Measurements from ENCODE around the gene DIP2C.

Gene DIP2C

DNA sequence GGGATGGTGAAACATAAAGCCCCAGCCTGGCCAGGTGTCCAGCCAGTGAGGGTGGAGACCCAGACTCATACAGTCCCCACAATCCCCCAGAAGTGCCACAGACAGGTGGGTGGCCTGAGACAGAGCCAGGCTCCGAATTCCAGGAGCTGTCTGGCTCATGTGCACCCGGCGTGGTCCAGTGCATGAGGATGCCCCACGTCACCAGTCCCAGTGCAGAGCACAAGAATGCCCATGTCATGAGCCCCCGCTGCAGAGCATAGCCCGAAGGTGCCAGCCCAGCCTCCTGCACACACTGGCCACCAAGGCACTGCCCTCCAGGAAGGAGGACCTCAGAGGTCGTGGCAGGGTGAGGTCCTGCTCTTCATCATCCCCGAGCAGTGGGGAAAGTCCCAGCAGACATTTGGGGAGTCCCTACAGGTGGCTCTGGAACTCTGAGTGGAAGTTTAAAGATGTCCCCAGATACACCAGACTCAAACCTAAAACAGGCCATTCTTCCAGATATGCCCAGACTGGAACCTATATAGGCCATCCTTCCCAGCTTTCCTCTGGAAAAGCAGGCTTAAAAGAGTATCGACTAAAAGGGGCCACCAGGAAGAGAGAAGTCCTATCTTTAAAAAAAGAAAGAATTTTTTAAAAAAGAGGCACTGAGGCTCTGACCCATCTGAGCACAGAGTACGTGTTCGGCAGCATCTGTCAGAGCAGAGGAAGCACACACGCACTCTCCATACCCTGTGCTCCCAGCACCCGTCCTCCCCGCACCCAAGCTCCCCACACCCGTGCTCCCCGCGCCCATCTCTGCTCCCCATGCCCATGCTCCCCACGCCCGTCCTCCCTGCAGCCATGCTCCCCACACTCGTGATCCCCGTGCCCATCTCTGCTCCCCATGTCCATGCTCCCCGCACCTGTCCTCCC lies 11.5 kb downstream of the DIP2C start:
- DNase-seq (ENCODE audit: low read depth in 2 of 2) = no peak

DNA sequence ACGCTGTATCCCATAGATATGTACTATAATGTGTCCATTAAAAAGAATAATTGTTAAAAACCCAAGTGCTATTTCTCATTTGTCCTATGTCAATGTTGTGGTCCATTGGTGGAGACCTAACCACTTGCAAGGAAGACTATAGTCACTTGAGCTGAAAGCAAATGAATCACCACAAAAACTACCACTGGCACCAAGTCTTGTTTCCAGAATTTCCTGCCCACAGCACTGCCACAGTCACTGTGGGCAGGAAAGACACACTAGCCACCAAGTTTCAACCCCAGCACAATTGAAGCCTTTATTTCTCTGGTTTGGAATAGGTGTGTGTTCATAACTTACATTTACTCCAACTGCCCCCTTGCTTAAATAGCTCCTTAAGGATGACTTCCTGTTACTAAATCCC lies 12.4 kb downstream of the DIP2C start:
- DNase-seq (ENCODE audit: low read depth in 2 of 2) = no peak

DNA sequence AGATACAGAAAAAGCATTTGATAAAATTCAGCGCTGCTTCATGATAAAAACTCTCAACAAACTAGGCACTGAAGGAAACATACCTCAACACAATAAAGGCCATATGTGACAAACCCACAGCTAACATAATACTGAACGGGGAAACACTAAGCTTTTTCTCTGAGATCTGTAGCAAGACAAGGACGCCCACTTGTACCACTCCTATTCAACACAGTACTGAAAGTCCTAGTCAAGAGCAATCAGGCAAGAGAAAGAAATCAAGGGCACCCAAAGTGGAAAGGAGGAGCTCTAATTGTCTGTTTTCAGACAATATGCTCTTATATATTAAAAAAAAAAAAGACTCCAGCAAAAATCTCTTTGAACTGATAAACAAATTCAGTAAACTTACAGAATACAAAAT lies 13.3 kb downstream of the DIP2C start:
- DNase-seq (ENCODE audit: low read depth in 2 of 2) = no peak

DNA sequence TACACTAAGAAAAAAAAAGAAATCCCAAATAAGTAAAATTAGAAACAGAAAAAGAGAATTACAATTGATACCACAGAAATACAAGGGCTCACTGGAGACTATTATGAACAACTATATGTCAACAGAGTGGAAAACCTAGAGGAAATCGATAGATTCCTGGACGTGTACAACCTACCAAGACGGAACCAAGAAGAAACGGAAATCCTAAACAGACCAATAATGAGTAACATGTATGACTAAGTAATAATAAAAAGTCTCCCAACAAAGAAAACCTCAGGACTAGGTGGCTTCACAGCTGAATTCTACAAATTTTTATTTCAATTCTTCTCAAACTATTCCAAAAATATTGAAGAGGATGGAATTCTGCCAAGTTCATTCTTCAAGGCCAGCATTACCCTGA lies 13.9 kb downstream of the DIP2C start:
- DNase-seq (ENCODE audit: low read depth in 2 of 2) = no peak

DNA sequence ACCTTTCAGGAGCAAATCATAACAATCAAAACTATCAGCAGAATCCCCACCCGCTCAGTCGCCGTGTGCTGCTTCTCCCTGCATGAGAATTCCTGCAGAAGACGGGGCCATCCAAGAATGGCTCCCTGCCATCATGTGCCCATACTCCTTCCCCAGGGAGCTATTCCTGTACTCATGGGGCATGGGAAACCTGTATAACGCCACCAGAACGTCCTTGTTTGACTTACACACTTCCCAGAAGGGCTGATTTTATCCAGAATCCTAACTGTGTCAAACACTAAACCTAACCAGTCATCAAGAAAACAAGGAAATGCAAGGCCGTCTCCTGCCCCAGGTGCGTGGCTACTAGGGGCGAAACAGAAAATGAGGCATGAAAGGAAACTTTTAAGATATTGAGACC lies 16.0 kb downstream of the DIP2C start:
- DNase-seq (ENCODE audit: low read depth in 2 of 2) = no peak

DNA sequence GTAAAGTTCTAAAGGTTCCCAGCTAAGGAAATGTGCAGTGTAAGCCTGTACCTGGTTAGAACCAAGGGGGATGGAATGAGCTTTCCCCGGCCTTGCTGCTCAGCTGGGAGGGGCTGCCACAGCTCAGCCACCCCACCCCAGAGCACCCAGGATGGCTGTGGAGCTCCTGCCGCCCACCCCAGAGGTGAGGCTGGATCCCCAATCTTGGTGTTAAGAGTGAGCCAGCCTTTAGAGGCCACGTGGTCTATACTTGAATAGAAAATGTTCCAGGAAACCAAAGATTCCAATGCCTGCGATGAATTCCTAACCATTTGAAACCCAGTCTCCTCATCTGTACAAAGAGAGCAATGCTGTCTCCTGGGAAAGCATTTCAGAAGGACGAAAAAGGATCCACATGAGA lies 16.5 kb downstream of the DIP2C start:
- no peak for DNase-seq (ENCODE audit: low read depth in 2 of 2)

DNA sequence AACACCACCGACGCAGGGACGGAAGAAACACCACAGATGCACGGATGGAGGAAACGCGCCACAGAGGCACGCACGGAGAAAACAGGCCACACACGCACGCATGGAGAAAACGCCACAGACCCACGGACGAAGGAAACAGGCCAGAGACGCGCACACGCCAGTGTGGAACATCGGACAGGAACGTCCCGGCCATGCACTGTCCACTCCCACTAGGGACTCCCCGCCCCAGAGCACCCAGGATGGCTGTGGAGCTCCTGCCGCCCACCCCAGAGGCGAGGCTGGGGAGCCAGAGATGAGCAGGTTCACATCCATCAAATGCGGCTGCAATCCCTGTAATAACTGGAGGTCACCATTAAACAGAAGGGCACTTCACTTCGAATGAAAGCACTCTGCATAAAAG lies 17.3 kb downstream of the DIP2C start:
- no peak for DNase-seq (ENCODE audit: low read depth in 2 of 2)

DNA sequence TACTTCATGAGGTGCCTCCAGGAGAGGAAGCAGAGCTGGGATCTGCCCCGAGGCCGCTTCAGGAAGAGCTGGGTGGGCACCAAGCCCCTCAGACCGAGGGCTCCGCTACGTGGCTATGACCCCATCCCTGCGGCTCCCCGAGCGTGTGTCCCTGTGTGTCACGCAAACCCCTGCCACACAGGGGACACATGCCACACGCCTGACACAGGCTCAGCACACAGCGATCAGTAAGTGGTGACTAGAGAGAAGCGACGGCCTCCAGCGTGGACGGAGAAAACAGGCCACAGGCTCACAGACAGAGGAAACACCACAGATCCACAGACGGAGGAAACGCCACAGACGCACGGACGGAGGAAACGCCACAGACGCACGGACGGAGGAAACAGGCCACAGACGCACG lies 18.5 kb downstream of the DIP2C start:
- DNase-seq (ENCODE audit: low read depth in 2 of 2) = no peak

DNA sequence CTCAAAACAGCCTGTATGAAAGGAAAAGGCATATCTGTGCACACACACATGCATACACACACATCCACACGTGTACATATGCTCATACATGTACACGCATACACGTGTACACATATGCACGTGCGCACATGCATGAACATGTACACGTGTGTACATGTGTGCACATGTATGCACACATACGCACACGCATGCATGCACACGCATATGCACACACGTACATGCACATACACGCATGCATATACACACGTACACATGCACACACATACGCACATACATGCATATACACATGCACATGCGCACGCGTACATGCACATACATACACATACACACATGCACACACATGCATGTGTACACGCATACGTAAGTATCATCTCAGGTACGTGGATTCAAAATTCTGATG lies 19.4 kb downstream of the DIP2C start:
- no peak for DNase-seq (ENCODE audit: low read depth in 2 of 2)

DNA sequence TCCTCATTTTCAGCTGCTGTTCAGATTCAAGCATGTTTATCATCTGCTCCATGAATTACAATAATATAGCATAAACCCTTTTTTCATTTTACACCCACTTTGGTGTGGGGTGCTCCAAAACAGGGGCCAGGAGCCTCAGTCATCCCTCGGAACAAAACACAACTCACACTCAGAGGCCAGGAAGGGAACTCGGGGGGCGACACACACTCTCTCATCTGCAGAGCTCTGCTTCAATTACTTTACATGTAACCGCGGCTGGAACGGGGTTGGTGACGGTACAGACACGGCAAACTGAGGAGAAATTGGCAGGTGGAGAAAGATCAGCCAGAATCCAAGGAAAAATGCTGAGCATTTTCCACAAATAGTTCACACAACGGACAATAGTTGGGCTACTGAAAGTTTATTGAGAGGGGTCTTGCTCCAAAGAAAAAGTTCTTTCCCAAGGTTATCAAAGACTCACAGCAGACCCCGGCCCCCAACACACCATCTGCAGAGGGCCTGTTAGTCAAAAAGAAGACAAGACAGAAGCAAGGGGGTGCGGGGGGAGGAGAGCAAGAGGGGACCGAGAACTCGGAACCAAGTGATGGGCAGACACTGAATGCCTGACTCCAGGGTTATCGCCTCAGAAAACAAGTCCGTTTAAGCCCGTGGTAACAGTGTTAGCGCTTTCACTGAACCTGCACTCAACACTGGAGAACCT lies 20.5 kb downstream of the DIP2C start:
- no peak for DNase-seq (ENCODE audit: low read depth in 2 of 2)

DNA sequence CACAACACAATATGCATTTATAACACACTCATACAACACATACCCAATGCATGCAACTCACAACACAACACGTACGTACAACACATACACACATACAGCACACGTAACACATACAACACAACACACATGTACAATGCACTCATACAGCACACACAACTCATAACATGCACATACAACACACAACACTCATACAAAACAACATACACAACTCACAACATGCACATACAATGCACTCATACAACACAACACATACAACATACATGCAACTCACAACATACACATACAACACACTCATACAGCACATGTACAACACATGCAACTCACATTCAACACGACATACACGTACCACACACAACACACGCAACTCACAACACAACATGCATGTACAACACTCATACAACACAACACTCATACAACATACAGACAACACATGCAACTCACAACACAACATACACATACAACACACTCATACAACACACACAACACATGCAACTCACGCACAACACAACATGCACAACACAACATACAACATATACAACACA lies 21.8 kb downstream of the DIP2C start:
- no peak for DNase-seq (ENCODE audit: low read depth in 2 of 2)

DNA sequence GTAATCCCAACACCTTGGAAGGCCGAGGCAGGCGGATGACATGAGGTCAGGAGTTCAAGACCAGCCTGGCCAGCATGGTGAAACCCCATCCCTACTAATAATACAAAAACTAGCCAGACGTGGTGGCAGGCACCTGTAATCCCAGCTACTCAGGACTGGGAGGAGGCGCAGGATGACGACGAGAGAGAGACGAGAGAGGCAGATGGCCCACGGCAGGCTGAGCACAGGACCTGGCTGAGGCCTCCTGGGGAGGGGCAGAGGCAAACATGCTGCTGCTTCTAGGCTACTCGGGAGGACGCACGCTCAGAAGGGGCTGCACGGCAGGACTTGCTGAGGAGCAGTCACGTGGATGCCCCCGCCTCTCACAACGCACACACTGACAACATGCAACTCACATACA lies 22.4 kb downstream of the DIP2C start:
- DNase-seq (ENCODE audit: low read depth in 2 of 2) = no peak

DNA sequence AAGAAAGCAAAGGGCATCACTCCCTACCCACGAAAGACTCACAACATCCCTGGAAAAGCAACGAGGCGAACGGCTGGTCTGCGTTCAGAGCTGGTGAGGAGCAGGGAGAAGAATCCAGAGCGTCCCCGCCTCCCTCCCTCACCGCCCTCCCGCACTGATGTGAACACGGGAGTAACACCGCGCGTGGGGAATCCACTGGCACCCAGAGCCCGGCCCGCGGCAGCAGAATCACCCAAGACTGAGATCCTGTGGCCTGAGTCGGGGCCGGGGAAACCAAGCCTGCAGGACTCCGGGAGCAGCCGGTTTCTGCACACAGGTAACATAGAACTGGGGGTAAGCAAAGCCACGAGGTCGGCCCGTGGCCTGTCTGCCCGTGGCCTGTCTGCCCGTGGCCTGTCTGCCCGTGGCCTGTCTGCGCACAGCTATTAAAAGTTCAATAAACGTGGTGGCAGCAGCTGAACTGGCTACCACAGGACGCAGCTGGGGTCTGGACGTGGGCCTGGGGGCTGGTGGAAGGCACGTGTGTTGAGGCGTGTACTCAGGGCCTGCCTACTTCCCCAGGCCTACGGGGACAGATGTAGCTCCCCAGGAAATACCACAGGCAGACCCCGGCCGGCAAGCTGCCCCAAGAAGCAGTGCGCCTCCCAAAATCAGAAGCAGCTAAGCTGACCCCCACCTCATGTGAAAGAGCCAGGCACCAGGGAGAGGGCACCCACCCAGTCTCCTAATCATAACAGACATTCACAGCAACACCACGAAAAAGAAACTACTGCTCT lies 23.0 kb downstream of the DIP2C start:
- DNase-seq (ENCODE audit: low read depth in 2 of 2) = no peak

DNA sequence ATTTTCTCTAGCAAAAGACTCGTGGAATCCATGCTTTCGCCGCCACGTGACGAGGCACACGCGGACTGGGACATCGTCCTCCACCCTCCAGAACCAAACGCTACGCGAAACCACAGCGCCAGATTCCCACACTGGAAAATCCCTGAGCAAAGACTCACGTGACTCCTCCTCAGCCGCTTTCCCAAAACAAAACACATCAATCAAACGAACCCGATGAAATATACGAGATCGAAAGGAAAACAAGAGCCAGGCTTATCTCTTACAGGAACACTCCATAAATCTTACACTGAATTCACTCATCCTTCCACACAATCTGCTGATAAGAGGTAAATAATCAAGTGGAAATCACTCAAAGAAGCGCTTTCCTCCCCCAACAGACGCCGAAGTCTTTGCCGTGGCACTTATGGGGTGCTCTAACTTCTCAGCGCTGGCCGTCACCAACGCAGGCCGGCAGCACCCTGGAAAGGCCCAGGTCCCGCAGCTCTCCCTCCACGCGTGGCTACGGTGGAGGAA lies 23.8 kb downstream of the DIP2C start:
- no peak for DNase-seq (ENCODE audit: low read depth in 2 of 2)

DNA sequence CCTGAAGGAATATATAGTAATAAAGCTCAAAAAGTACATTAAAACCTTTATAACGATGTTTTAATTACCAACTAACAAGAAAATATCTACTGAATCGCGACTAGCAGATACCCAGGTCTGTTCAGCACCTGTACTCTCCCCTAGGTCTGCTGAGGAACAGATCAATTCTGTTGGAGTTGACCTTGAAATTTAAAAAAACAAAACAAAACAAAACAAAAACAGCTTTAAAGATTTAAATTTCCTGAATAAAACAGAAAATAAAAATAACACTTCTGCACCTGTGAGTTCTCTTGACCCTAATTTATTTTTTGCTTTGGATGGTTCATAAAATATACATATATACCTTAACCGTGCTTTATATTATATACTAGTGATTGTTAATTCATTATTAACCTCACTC lies 24.6 kb downstream of the DIP2C start:
- DNase-seq (ENCODE audit: low read depth in 2 of 2) = no peak

DNA sequence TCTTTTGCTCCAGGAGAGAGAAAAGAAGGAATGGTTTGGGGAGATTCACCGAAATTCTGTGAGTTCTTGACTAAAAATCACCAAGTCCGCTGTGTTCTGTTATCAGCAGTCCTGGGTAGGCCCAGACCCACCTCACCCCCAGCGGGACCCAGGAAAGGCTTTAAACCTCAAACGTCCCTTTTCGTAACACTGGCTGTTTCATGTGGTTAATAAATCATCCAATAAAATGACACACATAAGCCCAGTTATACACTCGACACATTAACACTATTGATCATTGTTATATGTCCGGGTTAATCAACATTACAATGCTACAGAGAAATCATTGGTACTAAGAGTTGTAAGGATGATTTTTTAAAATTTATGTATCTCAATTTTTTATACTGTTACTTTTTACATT lies 25.2 kb downstream of the DIP2C start:
- DNase-seq (ENCODE audit: low read depth in 2 of 2) = no peak

DNA sequence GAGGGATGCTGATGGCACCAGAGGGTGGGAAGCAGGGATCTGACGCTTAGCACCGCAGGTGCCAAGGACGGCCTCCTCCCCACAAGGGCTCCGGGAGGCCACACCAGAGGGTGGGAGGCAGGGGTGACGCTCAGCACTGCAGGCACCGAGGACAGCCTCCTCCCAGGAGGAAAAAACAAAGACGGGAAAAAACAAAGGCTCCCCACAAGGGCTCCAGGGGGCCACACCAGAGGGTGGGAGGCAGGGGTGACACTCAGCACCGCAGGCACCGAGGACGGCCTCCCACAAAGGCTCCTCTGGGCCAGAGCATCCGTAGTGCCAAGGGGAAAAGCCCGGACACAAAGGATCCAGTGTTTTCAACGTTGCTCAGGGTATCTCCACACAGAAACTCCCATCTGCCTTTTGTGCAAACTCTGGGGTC lies 25.6 kb downstream of the DIP2C start:
- no peak for DNase-seq (ENCODE audit: low read depth in 2 of 2)

DNA sequence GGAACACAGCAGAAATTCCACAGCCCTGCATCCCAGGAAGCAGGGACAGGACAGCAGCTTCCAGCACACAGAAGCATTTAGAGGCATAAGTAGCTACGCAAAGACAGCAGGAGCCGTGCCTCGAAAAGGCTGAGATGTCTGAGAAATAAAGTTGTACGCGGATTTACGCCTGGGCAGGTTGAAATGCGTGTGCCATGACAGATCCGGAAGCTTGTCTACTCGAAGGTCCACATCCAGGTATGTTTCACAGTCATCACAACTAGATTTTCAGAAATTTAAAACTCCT lies 26.1 kb downstream of the DIP2C start:
- DNase-seq (ENCODE audit: low read depth in 2 of 2) = no peak

DNA sequence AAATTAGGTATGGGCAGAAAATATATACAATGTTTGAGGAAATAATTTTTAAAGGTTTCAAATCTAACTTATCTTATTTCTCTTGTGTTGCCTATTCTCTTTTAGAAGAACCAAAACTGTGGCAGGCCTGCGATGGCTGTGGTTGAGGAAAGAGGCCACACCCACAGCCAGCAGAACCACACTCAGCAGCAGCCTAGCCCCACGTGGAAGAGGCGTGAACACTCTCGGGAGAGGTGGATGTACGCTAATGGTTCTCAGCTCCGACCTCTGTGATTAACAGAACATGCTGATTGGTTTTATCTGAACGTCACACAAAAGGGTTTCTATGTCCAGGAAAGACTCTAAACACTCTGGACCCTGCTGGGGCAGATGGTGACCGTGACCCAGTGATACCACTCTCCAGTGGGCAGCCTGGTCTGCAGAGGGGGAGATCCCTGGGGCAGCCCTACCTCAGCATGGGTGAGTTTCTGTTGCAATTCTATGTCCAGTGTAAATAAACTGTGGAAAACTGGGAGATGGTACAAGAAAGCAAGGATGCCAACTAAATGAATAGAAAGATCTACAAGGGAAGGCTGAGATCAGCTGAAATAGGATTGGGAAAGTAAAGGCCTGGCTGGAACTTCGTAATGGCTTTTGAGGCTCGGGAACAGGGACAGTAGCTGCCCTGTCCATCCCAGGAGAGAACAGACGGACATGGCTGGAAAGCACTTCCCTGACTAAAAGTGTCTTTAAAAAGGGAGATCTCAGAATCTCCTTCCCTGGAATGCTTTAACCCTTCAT lies 26.6 kb downstream of the DIP2C start:
- DNase-seq (ENCODE audit: low read depth in 2 of 2) = no peak

DNA sequence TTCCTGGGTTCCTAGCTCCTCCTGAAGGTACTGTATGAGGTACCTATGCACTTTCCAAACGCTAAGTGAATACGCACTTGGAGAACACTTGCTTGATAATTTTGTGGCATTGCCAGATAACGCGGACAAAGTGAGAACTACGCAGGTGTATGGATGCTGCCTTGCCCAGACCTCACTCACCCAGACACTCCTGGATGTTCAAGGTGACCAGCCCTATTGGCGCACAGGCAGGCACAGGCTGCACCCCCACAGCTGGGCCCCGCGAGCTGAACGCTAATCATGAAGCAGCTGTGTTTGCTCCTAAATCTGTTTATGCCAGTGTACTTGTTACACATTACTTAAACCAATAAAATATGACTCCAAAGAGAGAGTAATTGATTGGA lies 27.3 kb downstream of the DIP2C start:
- no peak for DNase-seq (ENCODE audit: low read depth in 2 of 2)

DNA sequence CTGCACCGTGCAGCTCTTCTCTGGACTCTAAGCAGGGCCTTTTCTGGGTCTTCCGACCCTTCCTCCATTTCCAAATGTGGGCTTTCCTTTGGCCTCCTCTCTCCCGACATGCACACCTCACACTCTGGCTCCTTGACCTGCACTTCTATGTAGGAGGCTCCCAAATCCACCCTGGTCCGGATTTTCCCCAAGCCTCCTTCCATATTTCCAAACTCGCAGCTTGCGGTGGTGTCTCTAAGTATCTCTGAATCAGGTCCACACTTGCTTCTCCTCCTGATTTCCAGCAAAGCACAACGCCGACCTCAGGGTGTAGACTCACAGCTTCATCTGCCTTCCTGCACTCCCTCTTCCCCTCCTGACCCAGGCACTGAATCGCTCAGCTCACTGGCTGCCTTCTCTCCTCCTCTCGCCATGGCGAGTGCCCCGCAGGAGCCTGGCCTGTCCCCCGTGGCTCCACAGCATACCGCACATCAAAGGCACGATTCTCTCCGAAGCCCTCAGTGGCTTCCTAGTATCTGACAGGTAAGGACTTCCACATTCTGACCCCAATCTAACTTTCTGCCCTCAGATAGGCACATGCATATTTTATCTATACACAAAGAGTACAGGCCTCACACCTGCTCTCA lies 27.8 kb downstream of the DIP2C start:
- no peak for DNase-seq (ENCODE audit: low read depth in 2 of 2)

Measured in stimulated activated CD4-positive, alpha-beta T cell treated with anti-CD3 and anti-CD28 coated beads, Interleukin-15, amount 100 ng/mL, for 48 hours (primary cell).